Endodermal cell (in vitro differentiated cells): Measurements from ENCODE around the gene ECD. TPM values are rescaled to one million over a fixed set of nuclear protein-coding genes. Genes with fewer than 3 reads are reported as not detected.

Source experiments
- DNase-seq: peaks from one replicate; pipeline ENCODE4 v3.0.0-alpha.2; 2017
- H3K27ac ChIP-seq: 2 replicates; pipeline ENCODE4 v1.5.1; 2013; ENCODE audit warnings: mild to moderate bottlenecking, low read depth, low read length, moderate library complexity
- H3K27me3 ChIP-seq: 2 replicates; pipeline ENCODE4 v1.6.1; 2013; ENCODE audit warnings: mild to moderate bottlenecking, low read length, moderate library complexity; ENCODE audit not compliant: insufficient read depth, control insufficient read depth, poor library complexity, severe bottlenecking
- H3K36me3 ChIP-seq: 2 replicates; pipeline ENCODE4 v1.7.0; 2013; ENCODE audit warnings: mild to moderate bottlenecking, low read length, moderate library complexity; ENCODE audit not compliant: control insufficient read depth, insufficient read depth
- H3K4me1 ChIP-seq: one replicate; pipeline ENCODE4 v1.7.0; 2013; ENCODE audit warnings: low read length; ENCODE audit not compliant: control insufficient read depth, insufficient read depth
- H3K4me3 ChIP-seq: 2 replicates; pipeline ENCODE4 v1.5.1; 2013; ENCODE audit warnings: mild to moderate bottlenecking, low read length, moderate library complexity
- H3K9ac ChIP-seq: 2 replicates; pipeline ENCODE4 v1.6.1; 2013; ENCODE audit warnings: mild to moderate bottlenecking, low read length, moderate library complexity; ENCODE audit not compliant: poor library complexity, severe bottlenecking; ENCODE audit errors: extremely low read depth
- H3K9me3 ChIP-seq: 2 replicates; pipeline ENCODE4 v1.6.1; 2013; ENCODE audit warnings: mild to moderate bottlenecking, low read length, moderate library complexity; ENCODE audit not compliant: control insufficient read depth
- H3K27ac Mint-ChIP-seq: 2 replicates; pipeline ENCODE4 v1.8.0; 2020; ENCODE audit warnings: mixed read lengths
- H3K27me3 Mint-ChIP-seq: 2 replicates; pipeline ENCODE4 v1.8.0; 2021; ENCODE audit warnings: mild to moderate bottlenecking, mixed read lengths; ENCODE audit not compliant: insufficient read depth
- H3K36me3 Mint-ChIP-seq: 2 replicates; pipeline ENCODE4 v1.8.0; 2020; ENCODE audit warnings: low read depth, mixed read lengths
- H3K4me1 Mint-ChIP-seq: 2 replicates; pipeline ENCODE4 v1.8.0; 2020; ENCODE audit warnings: mixed read lengths
- H3K4me3 Mint-ChIP-seq: 2 replicates; pipeline ENCODE4 v1.8.0; 2020; ENCODE audit warnings: mild to moderate bottlenecking, moderate library complexity, mixed read lengths
- H3K9me3 Mint-ChIP-seq: 2 replicates; pipeline ENCODE4 v1.8.0; 2020; ENCODE audit warnings: mild to moderate bottlenecking, mixed read lengths
- CTCF ChIP-seq: fragments of 200-600 bp; sonication (generic); conservative IDR thresholded peaks from 2 replicates; pipeline ENCODE4 v1.5.0; 2021; ENCODE audit warnings: antibody characterized with exemption, mild to moderate bottlenecking
- WGBS, 2 experiments: methylation state at CpG; one replicate each; pipeline versions ENCODE4 v1.1.5 to v1.1.7; 2013; ENCODE audit warnings: missing lambda C conversion rate in 2 of 2, mixed read lengths in 1 of 2; ENCODE audit not compliant: insufficient coverage in 1 of 2, insufficient read length in 1 of 2; 5-methylcytosine and 5-hydroxymethylcytosine counted together
- total RNA-seq, 2 donors: library from RNA; stranded (reverse); fragmentation: NEBNext Ultra II Directional in 1 of 2; extraction: Animal tissue kit (Norgen Biotek cat#: 25700) in 1 of 2; gene quantifications; 2 replicates in 1 of 2; 3 replicates in 1 of 2; pipeline ENCODE4 v1.2.1, GENCODE V29; 2021

The ECD gene
- total RNA-seq, 2 donors from 2014 or later = 38.4 to 40.7 TPM

DNA sequence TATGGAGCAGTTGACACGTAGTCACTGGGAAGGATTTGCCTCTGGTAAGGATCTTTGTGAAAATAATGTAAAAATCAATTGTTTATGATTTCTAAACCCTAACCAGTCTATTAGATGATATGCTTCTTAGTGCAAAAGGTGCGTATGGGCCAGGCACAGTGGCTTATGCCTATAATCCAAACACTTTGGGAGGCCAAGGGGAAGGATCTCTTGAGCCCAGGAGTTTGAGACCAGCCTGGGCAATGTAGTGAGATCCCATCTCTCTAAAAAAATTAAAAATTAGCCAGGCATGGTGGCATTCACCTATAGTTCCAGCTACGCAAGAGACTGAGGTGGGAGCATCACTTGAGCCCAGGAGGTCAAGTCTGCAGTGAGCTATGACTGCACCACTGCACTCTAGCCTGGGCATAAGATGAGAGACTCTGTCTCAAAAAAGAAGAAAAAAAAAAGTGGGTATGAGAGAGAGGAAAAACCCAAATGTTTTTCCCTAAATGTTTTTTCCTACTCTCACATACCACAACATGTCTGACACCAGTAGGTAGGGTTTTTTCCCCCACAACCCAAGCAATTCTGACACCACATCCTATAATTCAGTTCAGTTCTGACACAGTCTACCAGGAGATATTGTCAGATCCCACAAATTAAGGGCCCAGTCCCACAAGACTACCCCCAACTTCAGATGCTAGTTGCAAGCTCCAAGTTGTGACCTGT lies 42.7 kb upstream of the ECD start:
- 92 to 94% methylated on average over 3 of the region's 3 CpGs for WGBS, 2 experiments
- Mint-ChIP-seq H3K27me3 (no peaks in the 10 kb centered on the region), H3K27ac (no peak overlapping the region), H3K36me3 (peaks cover 63% of the 10 kb centered on the region), H3K9me3 (peaks cover 22% of the 10 kb centered on the region), H3K4me3 (no peak overlapping the region), H3K4me1 (no peaks in the 10 kb centered on the region)
- Histone ChIP-seq H3K9me3 (peaks cover 23% of the 10 kb centered on the region), H3K36me3 (peaks cover 14% of the 10 kb centered on the region), H3K9ac (no peak overlapping the region), H3K4me3 (no peak overlapping the region), H3K4me1 (no peaks in the 10 kb centered on the region), H3K27ac (no peak overlapping the region), H3K27me3 (no peaks in the 10 kb centered on the region)
- no peak for TF ChIP-seq CTCF
- DNase-seq = no peak

GRCh38 chr10:73209705-73210104 lies 41.9 kb upstream of the ECD start:
- Histone ChIP-seq H3K27me3 (no peaks in the 10 kb centered on the region), H3K36me3 (peaks cover 19% of the 10 kb centered on the region), H3K9ac (no peak overlapping the region), H3K4me1 (no peaks in the 10 kb centered on the region), H3K27ac (no peak overlapping the region), H3K9me3 (peaks cover 30% of the 10 kb centered on the region), H3K4me3 (no peak overlapping the region)
- H3K27ac Mint-ChIP-seq = no peak overlapping the region
- no peak for DNase-seq
- WGBS, 2 experiments = 97 to 100% methylated on average over 1 of the region's 1 CpG
- peaks cover 68% of the 10 kb centered on the region for H3K36me3 Mint-ChIP-seq
- H3K4me1 Mint-ChIP-seq = no peaks in the 10 kb centered on the region
- H3K9me3 Mint-ChIP-seq = peaks cover 28% of the 10 kb centered on the region
- no peak overlapping the region for H3K4me3 Mint-ChIP-seq
- no peak for TF ChIP-seq CTCF
- H3K27me3 Mint-ChIP-seq = no peaks in the 10 kb centered on the region

DNA sequence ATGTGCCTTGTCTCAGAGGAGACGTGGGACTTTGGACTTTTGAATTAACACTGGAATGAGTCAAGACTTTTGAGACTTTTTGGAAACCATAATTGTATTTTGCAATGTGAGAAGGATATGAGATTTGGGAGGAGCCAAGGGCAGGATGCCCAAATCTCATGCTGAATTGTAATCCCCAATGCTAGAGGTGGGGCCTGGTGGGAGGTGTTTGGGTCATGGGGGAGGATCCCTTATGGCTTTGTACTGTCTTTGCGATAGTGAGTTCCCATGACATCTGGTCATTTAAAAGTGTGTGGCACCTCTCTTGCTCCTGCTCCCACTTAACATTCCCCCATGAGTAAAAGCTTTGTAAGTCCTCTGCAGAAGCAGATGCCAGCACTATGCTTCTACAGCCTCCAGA lies 40.1 kb upstream of the ECD start:
- H3K4me1 Mint-ChIP-seq = no peaks in the 10 kb centered on the region
- H3K27ac ChIP-seq = no peak overlapping the region
- H3K9me3 Mint-ChIP-seq = peaks cover 32% of the 10 kb centered on the region
- H3K27me3 ChIP-seq = no peaks in the 10 kb centered on the region
- no peak overlapping the region for H3K4me3 Mint-ChIP-seq
- 95 to 100% methylated on average over 2 of the region's 2 CpGs for WGBS, 2 experiments
- H3K4me1 ChIP-seq = no peaks in the 10 kb centered on the region
- DNase-seq = no peak
- no peak overlapping the region for H3K9ac ChIP-seq
- H3K27ac Mint-ChIP-seq = no peak overlapping the region
- no peaks in the 10 kb centered on the region for H3K27me3 Mint-ChIP-seq
- no peak for TF ChIP-seq CTCF
- H3K36me3 ChIP-seq = peaks cover 19% of the 10 kb centered on the region
- peaks cover 30% of the 10 kb centered on the region for H3K9me3 ChIP-seq
- no peak overlapping the region for H3K4me3 ChIP-seq
- H3K36me3 Mint-ChIP-seq = peaks cover 70% of the 10 kb centered on the region
